ENCODE measurements around the gene TSSK6.
"Not testable (repeated sequence)": the region's sequence is repeated elsewhere in the genome, so short reads cannot be mapped to it uniquely, and the experiment has no call there.

TSSK6 gene

DNA sequence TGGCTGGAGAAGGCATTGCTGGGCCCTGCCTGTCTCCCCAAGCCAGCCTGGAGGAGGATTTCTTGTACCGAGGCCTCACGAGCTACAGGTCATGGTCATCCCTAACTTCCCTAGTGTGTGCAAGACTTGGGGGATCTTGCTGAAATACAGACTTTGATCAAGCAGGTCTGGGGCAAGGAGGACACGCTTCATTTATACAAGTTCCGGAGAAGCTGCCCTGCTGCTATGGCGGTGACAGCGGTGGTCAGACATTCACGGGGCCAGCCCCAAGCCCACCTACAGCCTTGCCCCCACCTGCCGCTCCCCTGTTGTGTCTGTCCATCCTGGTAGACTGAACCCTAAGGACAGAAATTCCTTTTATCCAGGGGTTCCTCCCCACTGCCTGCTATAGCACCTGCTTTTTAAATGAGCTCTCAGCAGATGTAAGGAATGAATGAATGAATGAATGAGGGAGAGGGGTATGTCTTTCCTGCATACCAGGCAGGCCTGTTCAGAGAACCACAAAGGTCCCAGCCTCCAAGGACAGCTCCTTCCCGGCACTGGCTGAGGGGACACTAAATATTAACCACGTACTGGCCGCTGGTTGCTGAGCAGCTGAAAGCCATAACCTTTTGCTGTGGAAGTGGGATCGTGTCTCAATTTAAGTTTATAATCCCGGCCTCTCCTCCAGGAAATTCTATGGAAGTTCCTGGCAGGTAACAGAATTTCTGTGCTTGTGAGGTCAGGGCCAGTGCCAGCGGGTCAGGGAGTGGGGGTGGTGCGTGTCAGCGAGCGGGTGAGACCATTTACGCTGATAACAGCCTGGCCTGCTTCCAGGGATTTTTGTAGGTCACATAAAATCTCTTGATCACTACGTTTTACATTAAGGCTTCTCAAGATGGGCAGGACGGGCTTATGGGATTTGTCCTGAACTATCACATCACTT, 27.1 kb downstream of the TSSK6 start:
- no peak for DNase-seq (ENCODE audit: low read depth, low spot score)

DNA sequence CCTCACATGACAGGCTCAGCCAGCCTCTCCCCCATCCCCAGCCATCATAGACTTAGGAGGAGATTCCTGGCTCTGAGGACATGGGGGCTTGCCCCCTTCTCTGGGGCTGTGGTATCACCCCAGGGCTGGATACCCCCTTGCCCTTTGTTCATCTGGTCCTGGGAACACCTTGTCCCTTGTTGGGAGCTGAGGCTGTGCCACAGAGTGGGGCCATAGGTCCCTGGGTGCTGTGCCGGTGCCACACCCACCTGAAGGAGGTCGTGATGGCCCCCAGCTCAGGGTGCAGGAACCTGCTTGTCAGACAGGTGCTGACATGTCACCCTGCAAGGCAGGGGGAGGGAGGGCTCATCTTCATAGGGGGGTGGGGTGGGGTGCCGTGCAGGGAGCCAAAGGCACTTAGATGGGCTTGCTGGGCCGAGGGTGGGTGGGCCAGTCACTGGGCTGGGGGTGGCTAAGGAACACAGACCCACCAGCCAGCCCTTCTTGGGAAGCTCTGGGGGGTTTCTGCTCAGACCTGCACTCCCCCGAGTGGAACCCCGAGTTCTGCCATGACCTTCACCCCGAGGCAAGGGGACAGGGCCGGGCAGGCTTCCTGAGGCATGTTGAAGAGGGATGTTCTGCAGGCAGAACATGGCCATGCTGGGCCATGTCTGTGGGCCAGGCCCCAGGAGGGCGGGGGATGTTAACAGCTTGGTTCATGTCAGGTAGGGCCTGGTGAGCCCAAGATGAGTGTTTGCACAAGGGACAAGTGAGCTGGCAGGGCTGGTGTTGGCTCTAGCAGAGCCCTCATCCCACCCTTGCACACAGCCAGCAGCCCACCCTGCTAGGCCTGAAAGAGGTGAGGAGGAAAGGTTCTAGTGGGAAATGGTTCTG, 28.0 kb downstream of the TSSK6 start:
- no peak for DNase-seq (ENCODE audit: low read depth, low spot score)

DNA sequence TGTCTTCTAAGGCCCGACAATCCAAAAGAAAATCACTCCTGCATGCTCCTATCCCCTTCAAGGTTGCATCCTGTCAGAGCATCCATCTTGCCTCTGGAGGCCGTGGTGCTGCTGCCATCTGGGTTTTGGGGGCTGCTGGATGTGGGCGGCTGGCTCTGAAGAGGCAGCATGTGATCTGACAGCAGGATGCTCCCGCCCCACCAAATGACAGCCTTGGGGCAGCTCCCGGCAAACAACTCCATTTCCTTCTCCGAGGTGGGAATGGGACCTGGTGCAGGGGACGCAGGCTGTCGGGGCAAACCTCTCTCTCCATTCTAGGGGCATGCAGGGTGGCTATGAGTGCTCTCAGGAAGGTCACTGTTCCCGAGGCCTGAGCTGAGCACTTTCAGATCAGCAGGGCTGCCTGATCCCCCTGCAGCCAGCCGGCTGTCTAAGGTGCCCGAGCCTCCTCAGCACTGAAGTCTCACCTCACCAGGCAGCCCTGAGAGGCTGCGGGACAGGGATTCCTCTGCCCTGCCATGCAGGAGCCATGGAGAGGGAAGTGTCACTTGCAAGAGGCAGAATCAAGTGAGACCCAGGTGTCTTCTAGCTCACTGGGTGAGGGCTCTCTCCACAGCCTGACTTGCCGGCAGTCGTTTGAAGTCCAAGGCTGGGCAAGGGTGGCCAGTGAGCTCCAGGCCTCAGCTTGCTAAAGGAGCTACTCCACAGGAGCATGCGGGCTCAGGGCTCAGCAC, 28.8 kb downstream of the TSSK6 start:
- no peak for DNase-seq (ENCODE audit: low read depth, low spot score)

DNA sequence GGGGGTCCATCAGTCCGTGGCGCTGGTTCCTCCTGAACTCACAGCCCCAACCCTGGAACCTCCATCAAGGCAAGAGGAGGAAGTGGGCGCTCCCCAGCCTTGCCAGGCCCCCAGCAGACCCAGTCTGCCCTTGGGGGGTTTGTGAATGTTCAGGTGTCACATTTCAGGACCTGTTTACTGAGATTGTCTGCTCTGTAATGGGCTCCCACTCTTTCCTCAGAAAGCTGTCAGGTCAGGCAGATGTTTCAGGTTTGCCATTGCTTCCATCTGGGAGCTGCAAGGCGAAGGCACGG, 29.4 kb downstream of the TSSK6 start:
- no peak for DNase-seq (ENCODE audit: low read depth, low spot score)

DNA sequence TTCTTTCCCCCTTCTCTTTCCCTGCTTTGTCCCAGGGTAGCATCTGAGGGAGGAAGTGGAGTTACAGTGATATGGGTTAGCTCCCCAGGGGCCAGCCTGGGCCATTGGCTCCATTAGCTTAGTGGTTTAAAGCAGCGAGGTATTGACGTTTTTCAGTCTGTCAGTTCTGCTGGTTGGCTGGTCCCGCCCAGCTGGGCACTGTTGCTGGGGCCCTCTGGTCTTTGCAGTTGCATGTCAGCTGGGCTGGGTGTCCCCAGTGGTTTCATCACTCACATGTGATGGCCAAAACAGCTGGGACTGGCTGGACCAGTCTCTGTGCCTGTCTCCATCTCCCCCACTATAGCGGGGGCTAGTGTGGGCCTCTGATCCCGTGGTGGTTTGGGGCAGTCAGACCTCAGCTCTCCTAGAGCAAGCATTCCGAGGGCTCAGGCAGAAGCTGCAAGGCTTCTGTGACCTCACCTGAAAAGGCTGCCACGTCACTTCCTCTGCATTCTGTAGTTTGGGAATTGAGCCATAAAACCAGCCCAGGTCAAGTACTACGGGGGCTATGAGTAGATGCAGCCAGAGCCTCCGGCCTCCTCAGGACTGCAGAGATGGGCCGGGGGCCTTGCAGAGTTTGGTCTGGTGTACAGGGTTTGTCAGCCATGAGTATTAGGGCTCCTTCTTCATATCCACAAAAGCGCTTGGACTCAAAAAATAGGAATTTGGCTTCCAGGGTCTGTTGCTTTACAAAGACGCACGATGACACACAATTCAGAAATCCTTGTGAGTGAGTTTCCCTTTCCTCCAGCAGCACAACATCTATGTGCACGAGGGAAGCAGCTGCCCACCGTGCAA, 30.0 kb downstream of the TSSK6 start:
- peak; percentile 50 for DNase-seq (ENCODE audit: low read depth, low spot score)

DNA sequence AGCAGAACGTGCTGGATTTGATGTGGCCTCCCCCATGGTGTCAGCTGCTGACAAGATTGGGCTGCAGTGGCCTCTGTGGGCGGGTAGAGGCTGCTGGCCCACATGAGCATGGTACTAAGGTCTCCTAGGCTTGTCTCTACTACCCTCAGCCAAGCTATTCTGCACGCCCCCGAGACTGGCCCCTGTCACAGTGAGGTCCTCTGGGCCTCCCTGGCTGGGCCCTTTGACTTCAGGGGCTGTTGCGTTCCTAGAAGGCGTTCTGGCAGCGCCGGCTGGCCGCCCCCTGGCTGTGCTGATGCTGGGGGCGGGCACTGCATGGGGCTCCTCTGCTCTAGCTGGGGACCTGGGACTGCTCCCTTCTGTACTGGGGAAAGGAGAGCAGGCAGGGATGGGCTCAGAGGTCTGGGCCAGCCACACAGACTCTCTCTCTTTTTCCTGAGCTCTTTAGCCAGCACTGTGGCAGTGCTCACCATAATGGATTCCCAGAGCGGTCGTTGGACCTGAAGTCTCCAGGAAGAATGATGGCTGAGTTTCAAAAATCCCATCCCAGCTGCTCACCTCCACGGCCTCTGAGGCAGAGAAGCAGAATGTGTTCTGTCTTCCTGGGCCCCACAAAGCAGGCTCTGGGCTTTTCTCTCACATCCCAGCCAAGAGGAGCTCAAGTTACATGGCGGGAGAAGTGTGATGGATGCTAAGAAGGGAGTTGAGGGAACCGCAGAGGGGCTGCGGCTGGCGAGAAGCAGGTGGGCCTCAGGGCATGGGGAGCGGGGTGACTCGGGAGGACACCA, 32.3 kb downstream of the TSSK6 start:
- no peak for DNase-seq (ENCODE audit: low read depth, low spot score)

DNA sequence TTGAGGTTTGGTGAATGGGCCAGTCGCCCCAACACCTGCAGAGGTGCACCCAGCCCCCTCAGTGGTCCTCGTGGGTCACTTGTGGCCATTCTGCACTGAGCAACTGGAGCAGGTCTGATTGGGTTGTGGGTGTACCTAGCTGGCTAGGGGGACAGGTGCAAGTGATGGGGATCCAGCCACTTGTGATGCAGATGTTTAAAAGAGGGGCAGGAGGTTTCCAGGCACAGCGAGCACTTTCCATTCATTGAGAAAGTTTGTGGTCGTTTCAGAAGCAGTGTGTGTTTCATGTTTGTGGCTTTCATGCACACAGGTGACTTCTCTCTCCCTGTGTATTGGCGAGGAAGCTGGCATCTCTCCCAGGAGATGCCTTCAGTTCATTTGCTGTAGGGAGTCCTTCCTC, 34.7 kb downstream of the TSSK6 start:
- DNase-seq (ENCODE audit: low read depth, low spot score), result peak; percentile 67

DNA sequence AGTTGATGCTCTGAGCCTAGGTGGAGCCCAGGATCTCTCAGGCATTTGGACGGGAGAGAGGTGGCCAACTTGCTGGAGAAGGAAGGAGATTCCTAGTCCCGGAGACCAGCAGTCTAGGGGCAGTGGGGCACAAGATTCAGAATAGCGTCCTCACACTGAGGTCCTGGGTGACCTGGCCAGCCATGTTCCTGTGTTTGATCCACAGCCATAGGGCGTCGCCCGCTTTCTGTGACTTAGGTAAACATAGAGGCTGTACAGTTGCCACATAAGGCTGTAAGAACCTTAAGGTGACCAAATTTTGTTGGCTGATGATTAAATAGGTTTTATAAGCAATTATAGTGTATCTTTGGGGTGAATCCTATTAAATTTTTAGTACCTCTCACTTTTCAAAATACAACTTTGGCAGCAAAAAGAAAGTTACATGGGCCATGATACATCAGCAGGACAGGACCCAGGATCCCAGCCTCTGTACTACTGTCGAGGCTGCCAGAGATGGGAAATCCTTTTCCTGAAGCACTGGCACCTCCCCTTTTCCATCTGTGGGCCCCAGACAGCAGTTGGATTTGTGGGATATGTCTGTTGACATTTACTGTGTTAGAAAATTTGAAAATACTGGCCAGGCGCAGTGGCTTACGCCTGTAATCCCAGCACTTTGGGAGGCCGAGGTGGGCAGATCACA, 37.5 kb downstream of the TSSK6 start:
- no peak for DNase-seq (ENCODE audit: low read depth, low spot score)

DNA sequence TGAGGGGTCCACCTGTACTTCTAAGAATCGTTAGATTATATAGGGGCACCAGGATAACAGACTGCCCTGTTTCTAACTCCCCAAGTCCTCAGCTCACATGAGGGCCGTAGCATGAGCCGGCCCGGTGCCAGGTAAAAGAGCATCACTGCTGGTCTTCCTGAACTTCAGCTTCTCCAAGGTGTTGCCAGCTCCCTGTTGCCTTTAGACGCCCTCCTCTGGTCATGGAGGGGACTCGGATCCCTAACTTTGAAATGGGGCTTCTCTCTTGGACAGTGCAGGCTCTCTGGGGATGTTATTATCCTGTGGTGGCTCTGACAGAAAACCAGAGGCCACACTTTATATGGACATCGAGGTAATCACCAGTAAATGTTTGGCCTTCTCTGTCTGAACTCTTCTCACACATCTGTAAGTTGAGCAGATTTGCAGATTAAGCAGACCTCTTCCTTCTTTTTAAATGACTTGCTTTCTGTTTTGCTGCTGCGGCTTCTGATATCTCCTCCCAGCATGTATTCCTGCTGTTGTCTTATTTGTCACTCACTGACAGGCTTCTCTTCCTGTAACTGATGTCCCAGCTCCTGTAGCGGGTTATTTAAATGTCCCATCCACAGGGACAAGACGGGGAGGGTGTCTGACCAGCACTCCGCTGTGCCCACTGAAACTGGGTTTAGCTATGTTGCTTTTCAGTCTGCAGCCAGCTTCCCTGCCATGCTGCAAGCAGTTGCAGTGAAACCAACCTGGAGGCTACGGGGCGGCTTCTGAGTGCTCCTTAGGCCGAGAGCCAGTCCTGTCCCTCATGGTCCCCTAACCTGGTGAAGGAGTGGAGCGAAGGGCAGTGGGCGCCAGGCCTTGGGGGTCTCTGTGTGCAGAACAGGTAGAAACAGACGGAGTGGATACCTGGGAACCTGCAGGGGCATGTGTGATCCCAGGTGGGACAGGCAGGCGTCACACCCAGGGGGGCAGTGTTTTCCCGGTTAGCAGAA, 39.2 kb downstream of the TSSK6 start:
- DNase-seq (ENCODE audit: low read depth, low spot score), result peak; percentile 65

DNA sequence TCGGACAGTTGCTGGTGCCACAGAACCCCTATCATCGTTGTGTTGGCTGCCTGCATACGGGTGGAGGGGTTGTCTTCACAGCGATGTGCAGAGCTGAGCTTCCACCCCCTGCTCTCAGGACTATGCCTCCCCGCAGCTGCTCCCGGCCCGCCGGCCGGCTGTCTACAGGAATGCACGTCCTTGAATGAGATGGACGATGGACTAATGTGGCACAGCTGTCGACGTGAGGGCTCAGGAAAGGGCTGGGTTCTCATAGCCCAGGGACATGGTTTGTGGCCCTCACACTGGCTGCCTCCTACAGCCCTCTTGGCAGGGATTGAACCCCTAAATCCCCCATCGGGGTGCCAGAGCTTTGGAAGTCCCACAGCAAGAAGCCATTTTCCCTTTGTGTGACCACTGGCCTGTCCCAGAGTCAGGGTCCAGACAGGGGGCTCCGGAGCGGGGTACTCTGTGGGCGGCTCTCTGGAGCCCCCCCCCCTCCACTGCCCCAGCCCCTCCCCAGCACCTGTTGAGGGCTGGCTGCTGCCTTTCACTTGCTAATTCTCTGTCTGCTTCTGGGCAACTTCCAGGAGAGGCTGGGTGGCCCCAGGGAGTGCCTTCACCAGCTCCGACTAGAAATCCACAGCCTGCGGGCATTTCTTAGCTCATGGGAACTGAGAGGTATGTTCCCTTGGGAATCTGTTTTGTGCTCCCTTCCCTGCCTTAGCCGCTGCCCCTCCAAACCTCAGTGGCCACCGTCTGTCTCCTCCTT, 40.2 kb downstream of the TSSK6 start:
- no peak for DNase-seq (ENCODE audit: low read depth, low spot score)

DNA sequence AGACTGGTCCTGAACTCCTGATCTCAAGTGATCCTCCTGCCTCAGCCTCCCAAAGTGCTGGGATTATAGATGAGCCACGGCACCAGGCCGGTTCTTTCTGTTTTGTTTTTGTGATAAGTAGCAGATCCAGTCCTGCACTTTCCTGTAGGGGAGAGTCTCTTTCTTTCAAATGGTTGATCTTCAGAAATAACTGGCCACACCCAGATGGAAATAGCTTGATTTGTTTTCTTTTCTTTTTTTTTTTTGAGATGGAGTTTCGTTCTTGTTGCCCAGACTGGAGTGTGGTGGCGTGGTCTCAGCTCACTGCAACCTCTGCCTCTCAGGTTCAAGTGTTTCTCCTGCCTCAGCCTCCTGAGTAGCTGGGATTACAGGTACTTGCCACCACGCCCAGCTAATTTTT, 43.2 kb downstream of the TSSK6 start:
- not testable (repeated sequence) for DNase-seq (ENCODE audit: low read depth, low spot score)

DNA sequence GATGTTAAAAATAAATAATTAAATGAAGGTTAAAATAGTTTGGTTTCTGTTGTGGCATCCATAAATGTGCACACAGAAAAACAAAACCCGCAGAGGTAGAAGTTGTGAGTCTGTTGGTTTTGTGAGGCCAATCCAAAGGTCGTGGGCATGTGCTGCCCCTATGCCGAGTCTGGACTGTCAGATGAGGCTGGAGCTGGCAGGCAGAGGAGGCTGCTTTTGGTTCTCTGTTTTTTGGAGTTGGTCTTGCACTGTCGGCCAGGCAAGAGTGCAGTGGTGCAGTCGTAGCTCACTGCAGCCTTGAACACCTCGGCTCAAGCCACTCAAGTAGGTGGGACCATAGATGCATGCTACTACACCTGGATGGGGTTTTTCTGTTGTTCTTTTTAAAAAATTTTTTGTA, 43.7 kb downstream of the TSSK6 start:
- DNase-seq (ENCODE audit: low read depth, low spot score), result no peak

DNA sequence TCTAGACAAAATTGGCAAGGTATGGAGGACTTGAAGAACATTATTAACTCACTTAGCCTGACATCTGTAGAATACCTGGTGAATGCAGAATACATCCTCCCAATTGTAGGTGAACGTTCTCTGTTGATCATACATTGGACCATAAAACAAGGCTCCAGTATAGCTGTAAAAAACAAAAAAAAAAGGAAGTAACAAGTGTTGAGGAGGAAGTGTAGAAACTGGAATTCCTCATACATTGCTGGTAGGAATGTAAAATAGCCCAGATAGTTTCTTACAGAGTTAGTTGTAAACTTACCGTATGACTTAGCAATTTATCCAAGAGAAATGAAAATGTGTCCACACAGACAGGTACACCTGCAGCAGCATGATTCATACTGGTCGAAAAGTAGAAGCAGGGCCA, 44.8 kb downstream of the TSSK6 start:
- DNase-seq (ENCODE audit: low read depth, low spot score), result no peak

DNA sequence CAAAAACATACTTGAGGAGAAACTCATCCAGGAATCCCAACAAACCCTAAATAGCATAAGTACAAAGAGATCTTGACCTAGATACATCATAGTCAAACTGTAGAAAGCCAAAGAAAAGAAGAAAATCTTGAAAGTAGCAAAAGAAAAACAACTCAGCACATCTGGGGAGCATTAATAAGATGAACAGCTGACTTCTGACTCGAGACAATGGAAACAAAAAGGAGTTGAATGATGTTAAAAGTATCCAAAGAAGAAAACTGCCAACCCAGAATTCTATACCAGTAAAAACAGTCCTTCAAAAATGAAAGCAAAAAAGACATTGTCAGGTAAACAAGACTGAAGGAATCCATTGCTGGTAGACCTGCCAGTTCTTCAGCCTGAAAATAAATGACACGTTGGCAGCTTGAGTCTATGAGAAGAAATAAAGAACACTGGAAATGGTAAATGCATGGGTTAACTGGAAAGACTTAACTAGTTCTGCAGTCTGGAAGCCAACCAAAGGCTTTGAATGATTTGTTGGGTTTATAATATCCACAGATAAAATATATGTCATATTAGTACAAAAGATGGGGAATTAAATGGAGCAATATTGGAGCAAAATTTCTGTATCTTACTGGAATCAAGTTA, 46.8 kb downstream of the TSSK6 start:
- DNase-seq (ENCODE audit: low read depth, low spot score), result no peak

DNA sequence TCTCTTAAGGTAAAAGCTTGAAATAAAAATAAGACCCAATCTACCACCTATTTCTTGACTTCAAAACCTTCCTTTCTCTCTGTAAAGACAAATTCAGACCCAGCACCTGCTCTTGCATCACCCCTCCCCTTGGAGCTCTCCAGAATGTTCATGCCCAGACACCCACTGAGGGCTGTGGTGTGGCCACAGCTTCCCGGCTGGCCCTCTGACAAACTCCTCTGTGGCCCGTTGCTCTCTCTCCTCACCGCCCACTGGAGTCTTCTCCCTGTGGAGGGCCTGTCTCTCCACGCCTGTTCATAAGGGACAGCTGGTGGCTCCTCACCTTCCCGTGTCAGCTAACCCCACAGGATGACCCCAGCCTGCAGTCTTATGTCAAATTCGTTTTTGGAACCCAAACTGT, 49.1 kb downstream of the TSSK6 start:
- DNase-seq (ENCODE audit: low read depth, low spot score), result no peak

DNA sequence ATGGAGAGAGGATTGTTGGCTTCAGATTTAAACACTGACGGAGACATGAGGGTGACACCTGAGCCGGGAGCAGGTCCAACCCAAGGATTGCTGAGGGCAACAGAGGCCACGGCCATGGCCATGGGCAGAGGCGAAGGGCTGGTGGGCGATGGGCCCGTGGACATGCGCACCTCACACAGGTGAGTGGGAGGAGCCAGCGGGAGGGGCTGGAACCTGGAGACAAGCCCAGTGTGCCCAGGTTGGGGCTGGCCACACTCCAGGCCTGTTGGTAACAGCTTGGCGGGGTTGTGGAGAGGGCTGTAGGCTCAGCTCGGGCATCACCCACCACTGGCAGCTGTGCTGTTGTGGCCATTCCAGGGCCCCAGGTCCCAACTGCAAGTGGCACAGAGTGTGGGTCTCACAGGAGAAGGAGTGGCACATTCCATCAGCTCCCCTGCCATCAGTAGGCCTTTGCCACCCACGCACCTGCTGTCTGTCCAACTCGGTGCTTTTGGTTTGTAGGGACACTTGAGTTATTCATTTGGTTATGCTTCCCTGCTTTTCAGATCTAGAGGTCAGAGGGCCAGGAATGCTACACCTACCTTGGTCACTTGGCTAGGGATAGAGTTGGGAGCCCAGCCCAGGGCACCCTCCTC, 49.8 kb downstream of the TSSK6 start:
- no peak for DNase-seq (ENCODE audit: low read depth, low spot score)

Data from astrocyte of the hippocampus (primary cell).